HG02884 (cell line): ENCODE data around the gene CHEK2.
"Not testable (repeated sequence)": the region's sequence is repeated elsewhere in the genome, so short reads cannot be mapped to it uniquely, and the experiment has no call there.

Experiments used
- ATAC-seq: cut with Tn5 transposase; IDR thresholded peaks from one replicate; pipeline ENCODE4 v1.9.1; 2021; ENCODE audit warnings: mild to moderate bottlenecking, moderate library complexity; ENCODE audit not compliant: unreplicated experiment

Gene CHEK2

DNA sequence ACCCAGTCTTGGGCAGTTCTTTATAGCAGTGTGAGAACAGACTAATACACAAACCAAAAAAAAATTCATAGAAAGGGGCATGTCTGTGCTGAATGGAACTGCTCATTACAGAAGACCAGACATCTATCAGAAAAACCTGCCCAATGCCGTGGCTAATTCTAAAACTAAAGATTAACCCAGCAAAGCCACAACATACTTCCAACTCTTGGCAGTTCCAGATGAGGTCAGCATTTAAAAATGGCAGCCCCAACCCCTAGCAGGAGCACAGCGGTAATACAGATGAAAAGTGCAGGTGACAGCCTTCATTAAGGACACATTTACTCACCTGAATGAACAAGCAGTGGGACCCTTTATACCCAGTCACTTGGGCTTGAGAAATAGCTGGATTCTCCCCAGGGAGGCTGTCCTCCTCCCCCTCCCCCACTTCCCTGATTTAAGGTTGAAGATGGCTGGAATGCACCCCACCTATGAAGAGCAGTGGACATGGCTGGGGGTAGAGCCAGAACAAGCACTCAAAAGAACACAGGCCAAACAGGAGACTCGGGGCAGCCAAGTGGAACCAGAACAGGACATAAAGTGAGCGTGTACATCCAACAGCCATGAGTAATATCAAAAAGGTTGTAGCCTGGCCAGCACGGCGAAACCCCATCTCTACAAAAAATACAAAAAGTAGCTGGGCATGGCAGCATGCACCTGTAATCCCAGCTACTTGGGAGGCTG, 48.4 kb downstream of the CHEK2 start:
- not testable (repeated sequence) for ATAC-seq

DNA sequence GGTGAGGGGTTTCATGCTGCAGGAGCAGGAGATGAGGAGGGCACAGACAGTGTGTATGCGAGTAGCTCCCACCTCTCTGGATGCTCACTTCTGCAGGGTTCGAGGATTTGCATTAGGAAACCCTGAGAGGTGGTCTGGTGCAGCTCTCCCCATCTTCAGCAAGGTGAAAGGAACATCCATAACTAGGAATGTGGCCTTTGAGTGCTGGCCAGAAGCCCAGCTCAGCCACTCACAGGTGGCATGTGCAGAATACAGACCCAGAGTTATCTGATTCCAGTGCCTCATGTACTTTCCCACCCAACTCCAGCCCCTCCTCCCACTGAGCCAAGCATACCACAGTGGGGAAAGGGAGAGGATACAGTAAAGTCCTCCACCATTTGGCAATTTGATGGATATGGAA, 51.8 kb downstream of the CHEK2 start:
- ATAC-seq, result not testable (repeated sequence)

DNA sequence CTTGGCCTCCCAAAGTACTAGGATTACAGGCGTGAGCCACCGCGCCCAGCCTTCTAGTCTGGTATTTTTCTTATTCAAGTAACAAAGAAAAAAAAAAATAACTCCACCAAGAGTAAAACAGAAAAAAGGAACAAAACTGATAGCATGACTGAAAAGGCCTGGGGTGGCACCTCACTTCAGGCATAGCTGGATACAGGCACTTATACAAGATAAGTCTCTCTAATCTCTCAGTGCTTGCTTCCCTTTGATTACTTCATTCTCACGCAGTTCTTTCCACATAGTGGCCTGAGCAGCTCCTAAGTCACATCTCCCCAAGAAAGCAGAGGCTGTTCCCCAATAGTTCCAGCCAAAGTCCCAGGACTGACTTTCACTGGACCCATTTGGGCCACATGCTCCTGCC, 58.7 kb downstream of the CHEK2 start:
- ATAC-seq, result not testable (repeated sequence)

DNA sequence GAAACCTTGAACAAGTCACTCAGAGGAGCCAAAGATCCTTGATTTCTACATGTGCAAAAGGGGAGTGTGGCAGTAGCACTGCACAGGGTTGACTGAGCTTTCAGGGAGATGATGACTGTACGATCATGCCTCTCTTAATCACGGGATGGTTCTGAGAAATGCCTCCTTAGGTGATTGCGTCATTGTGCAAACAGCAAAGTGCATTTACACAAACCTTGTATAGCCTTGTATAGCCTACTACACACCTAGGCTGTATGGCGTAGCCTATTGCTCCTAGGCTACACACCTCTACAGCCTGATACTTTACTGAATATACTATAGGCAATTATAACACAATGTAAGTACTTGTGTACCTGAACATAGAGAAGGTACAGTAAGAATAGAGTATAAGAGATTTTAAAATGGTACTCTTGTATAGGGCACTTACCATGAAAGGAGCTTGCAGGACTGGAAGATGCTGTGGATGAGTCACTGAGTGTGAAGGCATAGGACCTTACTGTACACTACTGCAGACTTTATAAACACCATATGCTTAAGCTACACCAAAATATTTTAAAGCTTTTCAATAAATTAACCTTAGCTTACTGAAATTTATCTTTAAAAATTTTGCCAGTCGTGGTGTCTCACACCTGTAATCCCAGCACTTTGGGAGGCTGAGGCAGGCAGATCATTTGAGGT, 60.7 kb downstream of the CHEK2 start:
- not testable (repeated sequence) for ATAC-seq

DNA sequence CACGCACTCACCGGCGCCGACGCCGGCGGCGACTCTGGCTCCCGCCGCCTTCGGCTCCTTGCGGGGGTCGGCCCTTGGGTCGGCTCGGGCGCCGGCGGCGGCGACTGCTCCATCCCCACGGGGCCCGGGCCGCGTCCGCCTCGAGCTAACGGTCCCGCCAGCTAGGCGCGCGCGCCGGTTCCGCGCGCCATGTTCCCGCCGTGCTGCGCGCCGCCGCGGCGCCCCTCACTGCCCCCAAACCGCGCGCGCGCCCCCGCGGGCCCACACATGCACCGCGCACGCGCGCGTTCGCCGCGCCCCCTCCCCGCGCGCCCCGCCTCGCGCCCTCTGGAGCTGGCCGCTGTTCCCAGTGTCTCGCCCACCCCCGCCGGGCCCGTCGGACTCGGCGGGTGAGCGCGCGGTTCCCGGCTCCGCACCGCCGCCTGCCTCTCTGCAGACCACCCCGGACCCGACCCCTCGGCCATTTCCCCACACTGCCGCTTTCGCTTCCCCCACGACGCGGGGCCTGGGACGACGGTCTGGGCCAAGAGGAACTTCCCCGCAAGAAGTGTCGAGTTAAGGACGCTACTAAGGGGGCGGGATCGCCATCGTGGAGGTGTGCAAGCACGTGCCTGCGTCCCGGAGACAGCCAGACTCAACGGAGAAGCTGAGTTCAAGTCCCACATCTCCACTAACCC, 61.9 kb downstream of the CHEK2 start, which contains the start of gene TTC28:
TSS of gene TTC28 (minus strand) at position 230 of the 677 bp plus-strand sequence. CDS start at position 113, 117 bp downstream.
- not testable (repeated sequence) for ATAC-seq

DNA sequence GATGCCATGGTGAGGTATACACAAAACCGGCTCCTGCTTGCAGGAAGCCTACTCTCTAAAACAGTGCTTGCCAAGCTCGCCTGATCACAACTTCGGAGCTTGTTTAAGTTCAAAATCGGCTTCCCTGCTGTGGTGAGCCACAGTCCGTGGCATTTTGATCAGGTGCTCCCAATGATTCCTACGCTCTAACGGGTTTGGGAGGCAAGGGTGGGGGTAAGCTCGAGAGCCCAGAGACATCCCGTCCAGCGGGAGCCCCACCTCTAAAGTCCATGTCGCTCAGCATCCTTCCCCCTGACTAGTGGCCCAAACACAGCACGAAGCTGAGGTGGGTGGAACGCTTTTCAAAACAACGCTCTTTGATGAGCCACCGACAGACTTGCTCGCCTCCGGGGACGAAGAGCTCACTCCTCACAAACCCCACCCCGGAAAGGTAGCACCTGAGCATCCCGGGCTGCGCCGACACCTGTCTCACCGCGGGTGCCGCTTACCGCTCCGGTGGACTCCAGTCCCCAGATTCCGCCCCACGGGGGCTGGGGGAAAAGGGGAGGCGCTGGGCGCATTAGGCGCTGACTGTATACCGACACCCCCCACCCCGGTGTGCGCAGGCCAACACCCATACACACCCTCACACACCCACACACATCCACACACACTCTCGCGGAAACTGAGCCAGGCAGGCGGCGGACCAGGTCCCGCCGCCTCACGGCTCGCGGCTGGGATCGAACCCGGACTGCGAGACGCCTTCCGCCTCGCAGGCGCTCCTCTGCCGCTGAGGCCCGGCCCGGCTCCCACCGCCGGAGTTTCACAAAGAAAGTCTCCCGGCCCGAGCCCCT, 62.6 kb downstream of the CHEK2 start:
- not testable (repeated sequence) for ATAC-seq

DNA sequence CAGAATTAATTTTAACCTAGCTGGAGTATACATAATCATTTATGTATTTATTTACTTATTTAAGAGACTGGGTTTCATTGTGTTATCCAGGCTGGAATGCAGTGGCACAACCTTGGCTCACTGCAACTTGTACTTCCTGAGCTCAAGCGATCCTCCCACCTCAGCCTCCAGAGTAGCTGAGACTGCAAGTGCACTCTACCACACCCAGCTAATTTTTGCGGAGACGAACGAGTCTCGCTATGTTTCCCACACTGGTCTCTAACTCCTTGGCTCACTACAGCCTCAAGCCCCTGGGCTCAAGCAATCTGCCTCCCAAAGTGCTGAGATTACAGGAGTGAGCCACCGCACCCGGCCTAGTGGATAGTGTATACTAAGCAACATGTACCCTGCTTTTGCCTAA, 63.5 kb downstream of the CHEK2 start:
- not testable (repeated sequence) for ATAC-seq

DNA sequence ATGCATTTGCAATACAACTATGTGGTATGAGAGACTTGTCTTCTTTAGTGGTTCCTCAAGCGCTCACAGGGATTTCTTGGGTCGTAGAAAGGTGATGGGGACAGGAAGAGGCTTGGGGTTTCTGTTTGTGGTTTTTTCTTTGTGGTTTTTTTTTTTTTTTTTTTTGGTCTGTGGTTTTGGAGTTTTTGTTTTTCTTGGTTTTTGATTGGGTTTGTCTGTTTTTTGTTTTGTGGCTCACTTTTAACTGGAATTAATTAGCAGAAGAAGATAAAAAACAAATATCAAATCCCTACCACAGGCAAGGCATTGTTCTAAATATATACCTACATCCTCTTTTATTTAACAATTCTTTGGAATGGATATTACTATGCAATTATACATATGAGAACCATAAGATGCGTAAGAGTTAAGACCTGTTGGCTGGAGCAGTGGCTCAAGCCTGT, 67.5 kb downstream of the CHEK2 start:
- ATAC-seq, result peak; percentile 52

DNA sequence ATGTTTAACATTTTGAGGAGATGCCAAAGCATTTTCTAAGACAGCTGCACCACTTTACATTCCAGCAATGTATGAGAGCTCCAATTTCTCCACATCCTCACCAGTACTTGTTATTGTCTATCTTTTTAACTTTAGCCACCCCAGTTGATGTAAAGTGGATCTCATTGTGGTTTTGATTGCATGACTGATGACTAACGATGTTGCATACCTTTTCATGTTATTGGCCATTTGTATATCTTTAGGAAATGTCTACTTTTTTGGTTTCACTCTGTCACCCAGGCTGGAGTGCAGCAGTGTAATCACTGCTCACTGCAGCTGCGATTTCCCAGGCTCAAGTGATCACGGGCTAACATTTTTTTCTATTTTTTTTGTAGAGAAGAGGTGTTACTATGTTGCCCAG, 70.9 kb downstream of the CHEK2 start:
- no peak for ATAC-seq

DNA sequence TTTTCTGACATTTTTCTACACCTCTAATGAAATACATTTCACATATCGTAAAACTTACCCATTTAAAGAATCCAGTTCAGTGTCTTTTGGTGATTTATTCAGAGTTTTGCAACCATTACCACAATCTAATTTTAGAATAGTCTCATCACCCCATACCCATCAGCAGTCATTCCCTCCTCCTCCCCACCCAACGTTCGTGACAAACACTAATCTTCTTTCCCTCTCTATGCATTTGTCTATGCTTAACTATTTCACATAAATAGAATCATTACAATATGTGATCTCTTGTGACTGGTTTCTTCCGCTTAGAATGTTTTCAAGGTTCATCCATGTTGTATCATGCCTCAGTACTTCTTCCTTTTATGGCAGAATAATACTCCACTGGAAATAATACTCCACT, 71.5 kb downstream of the CHEK2 start:
- no peak for ATAC-seq

DNA sequence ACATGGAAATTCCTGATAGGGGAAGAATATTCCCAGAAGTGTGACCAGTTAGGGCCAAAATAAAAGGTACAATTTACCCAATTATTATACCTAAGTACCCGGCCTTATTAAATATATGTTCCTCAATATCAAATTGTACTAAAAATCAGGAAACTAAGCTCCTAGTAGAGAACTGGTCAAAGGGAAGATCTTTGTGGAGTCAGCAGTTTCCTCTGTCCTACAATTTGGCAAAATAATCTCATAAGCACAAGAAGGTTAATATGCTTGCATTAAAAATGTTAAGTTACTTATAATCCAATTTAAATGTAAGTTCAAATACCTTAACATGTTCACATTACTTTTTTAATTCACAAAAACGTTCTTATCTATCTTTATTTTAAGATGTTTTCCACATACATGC, 72.2 kb downstream of the CHEK2 start:
- no peak for ATAC-seq

DNA sequence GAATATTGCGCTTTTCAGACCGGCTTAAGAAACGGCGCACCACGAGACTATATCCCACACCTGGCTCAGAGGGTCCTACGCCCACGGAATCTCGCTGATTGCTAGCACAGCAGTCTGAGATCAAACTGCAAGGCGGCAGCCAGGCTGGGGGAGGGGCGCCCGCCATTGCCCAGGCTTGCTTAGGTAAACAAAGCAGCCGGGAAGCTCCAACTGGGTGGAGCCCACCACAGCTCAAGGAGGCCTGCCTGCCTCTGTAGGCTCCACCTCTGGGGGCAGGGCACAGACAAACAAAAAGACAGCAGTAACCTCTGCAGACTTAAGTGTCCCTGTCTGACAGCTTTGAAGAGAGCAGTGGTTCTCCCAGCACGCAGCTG, 78.1 kb downstream of the CHEK2 start:
- ATAC-seq, result not testable (repeated sequence)

DNA sequence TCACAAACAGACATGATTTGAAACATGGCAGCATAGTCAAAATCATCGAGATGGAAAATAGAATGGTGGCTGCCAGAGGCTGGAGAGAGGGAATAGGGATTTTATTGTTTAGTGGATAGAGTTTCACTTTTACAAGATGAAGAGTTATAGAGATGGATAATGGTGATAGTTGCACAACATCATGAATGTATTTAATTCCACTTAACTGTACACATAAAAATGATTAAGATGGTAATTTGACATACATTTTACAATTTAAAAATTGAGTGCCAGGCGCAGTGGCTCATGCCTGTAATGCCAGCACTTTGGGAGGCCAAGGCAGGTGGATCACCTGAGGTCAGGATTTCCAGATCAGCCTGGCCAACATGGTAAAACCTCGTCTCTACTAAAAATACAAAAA, 83.2 kb downstream of the CHEK2 start:
- ATAC-seq, result no peak

DNA sequence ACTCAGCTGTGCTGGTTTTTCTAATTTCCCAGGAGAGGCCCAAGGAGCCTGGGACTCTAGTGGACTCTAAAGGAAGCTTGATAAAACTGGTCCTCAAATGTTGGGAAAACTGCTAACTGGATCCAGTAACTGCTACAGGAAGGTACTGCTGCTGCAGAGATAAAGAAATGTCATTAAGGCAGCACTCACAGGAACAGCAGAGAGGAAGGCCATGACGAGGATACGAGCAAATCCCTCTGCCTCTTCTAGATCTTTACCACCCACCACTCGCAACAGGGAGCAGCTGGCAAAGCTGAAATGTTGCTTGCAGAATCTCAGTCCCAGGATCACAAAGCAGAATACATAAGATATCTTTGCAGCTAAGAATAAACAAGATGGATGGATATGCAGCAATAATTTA, 85.4 kb downstream of the CHEK2 start:
- ATAC-seq, result no peak

DNA sequence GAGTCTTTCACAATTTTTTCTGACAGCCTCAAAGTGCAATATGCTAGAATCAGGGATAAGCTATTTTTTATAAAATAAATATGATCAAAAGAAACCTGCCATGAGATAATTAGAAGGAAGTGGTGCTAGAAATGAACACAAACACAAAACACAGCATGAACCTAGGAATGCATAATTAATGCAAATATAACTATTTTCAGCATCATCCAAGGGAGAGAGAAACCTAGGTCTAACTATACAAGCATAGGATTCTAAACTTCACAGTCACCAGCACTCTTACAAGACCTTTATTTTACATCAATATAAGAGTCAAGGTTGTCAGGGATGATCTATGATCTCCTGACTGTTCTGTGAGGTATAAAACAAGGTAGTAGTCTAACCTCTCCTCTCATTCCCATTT, 91.2 kb downstream of the CHEK2 start:
- ATAC-seq, result no peak

DNA sequence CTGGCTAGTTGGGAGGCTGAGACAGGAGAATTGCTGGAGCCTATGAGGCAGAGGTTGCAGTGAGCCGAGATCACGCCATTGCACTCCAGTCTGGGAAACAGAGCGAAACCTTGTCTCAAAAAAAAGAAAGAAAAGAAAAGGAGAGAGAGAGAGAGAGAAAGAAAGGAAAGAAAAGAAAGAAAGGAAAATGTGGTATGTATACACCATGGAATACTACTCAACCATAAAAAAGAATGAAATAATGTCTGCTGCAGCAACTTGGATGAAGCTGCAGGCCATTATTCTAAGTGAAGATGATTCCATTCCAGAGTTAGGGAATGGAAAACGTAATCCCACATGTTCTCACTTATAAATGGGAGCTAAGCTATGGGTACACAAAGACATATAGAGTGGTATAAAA, 92.8 kb downstream of the CHEK2 start:
- ATAC-seq, result no peak

DNA sequence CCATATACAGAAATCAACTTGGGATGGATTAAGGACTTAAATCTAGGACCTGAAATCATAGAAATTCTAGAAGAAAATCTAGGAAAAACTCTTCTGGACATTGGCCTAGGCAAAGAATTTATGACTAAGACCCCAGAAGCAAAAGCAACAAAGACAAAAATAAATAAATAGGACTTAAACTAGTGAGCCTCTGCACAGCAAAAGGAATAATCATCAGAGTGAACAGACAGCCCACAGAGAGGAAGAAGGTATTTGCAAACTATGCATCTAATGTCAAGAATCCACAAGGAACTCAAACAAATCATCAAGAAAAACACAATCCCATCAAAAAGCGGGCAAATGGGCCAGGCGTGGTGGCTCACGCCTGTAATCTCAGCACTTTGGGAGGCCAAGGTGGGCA, 94.4 kb downstream of the CHEK2 start:
- ATAC-seq, result no peak

DNA sequence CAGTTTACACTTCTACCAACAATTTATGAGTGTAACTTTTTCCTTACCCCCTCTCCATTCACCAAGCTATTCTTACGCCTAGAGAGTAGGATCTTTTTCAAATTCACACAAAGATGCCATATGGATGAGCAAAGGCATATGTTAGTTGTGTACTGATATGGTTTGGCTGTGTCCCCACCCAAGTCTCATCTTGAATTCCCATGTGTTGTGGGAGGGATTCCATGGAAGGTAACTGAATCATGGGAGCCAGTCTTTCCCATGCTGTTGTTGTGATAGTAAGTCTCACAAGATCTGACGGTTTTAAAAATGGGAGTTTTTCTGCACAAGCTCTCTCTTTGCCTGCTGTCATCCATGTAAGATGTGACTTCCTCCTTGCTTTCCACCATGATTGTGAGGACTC, 102.3 kb downstream of the CHEK2 start:
- no peak for ATAC-seq
